Measurements from ENCODE around the gene VAMP1.

- TF ChIP-seq DNMT1 (CRISPR knock-in tag; IDR thresholded peaks at IDR 0.05) (no peak), ZNF768 (CRISPR knock-in tag; IDR thresholded peaks at IDR 0.05) (no peak), CEBPZ (IDR thresholded peaks at IDR 0.05; ENCODE audit: low read length) (no peak), NR3C1 (CRISPR knock-in tag; IDR thresholded peaks at IDR 0.05) (no peak), ZNF282 (IDR thresholded peaks at IDR 0.05; ENCODE audit: partially characterized antibody) (no peak), POLR2A (IDR thresholded peaks at IDR 0.05; ENCODE audit: insufficient read depth in 1 of 2, low read depth in 2 of 2, low read length in 2 of 2) (no peak), GABPB1 (CRISPR knock-in tag; IDR thresholded peaks at IDR 0.05) (no peak), CBX5 (CRISPR knock-in tag; IDR thresholded peaks at IDR 0.05; ENCODE audit: borderline replicate concordance) (no peak), ZNF10 (CRISPR knock-in tag; IDR thresholded peaks at IDR 0.05; ENCODE audit: borderline replicate concordance, low read depth) (no peak), U2AF2 (IDR thresholded peaks at IDR 0.05; ENCODE audit: low read depth, low read length) (no peak)
- TF ChIP-seq, protein P1, sequence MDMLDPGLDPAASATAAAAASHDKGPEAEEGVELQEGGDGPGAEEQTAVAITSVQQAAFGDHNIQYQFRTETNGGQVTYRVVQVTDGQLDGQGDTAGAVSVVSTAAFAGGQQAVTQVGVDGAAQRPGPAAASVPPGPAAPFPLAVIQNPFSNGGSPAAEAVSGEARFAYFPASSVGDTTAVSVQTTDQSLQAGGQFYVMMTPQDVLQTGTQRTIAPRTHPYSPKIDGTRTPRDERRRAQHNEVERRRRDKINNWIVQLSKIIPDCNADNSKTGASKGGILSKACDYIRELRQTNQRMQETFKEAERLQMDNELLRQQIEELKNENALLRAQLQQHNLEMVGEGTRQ (IDR thresholded peaks at IDR 0.05; ENCODE audit: low read depth, low read length), result no peak
- TF ChIP-seq, protein P1 (CRISPR knock-in tag; IDR thresholded peaks at IDR 0.05; ENCODE audit: borderline replicate concordance), result no peak
- TF ChIP-seq, protein P2, sequence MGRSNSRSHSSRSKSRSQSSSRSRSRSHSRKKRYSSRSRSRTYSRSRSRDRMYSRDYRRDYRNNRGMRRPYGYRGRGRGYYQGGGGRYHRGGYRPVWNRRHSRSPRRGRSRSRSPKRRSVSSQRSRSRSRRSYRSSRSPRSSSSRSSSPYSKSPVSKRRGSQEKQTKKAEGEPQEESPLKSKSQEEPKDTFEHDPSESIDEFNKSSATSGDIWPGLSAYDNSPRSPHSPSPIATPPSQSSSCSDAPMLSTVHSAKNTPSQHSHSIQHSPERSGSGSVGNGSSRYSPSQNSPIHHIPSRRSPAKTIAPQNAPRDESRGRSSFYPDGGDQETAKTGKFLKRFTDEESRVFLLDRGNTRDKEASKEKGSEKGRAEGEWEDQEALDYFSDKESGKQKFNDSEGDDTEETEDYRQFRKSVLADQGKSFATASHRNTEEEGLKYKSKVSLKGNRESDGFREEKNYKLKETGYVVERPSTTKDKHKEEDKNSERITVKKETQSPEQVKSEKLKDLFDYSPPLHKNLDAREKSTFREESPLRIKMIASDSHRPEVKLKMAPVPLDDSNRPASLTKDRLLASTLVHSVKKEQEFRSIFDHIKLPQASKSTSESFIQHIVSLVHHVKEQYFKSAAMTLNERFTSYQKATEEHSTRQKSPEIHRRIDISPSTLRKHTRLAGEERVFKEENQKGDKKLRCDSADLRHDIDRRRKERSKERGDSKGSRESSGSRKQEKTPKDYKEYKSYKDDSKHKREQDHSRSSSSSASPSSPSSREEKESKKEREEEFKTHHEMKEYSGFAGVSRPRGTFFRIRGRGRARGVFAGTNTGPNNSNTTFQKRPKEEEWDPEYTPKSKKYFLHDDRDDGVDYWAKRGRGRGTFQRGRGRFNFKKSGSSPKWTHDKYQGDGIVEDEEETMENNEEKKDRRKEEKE (IDR thresholded peaks at IDR 0.05), result no peak
- TF ChIP-seq, protein P3, sequence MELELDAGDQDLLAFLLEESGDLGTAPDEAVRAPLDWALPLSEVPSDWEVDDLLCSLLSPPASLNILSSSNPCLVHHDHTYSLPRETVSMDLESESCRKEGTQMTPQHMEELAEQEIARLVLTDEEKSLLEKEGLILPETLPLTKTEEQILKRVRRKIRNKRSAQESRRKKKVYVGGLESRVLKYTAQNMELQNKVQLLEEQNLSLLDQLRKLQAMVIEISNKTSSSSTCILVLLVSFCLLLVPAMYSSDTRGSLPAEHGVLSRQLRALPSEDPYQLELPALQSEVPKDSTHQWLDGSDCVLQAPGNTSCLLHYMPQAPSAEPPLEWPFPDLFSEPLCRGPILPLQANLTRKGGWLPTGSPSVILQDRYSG (CRISPR knock-in tag; IDR thresholded peaks at IDR 0.05), result no peak
- TF ChIP-seq, protein P4, sequence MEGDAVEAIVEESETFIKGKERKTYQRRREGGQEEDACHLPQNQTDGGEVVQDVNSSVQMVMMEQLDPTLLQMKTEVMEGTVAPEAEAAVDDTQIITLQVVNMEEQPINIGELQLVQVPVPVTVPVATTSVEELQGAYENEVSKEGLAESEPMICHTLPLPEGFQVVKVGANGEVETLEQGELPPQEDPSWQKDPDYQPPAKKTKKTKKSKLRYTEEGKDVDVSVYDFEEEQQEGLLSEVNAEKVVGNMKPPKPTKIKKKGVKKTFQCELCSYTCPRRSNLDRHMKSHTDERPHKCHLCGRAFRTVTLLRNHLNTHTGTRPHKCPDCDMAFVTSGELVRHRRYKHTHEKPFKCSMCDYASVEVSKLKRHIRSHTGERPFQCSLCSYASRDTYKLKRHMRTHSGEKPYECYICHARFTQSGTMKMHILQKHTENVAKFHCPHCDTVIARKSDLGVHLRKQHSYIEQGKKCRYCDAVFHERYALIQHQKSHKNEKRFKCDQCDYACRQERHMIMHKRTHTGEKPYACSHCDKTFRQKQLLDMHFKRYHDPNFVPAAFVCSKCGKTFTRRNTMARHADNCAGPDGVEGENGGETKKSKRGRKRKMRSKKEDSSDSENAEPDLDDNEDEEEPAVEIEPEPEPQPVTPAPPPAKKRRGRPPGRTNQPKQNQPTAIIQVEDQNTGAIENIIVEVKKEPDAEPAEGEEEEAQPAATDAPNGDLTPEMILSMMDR (CRISPR knock-in tag; IDR thresholded peaks at IDR 0.05), result no peak
Measured at GRCh38 chr12:6508087-6508486, 37.6 kb upstream of the VAMP1 start.
